HG03095 (cell line): ENCODE data around the gene DCLK1.

Experiments
- ATAC-seq: cut with Tn5 transposase; IDR thresholded peaks from one replicate; pipeline ENCODE4 v1.9.1; 2021; ENCODE audit warnings: moderate library complexity; ENCODE audit not compliant: unreplicated experiment

Gene DCLK1

DNA sequence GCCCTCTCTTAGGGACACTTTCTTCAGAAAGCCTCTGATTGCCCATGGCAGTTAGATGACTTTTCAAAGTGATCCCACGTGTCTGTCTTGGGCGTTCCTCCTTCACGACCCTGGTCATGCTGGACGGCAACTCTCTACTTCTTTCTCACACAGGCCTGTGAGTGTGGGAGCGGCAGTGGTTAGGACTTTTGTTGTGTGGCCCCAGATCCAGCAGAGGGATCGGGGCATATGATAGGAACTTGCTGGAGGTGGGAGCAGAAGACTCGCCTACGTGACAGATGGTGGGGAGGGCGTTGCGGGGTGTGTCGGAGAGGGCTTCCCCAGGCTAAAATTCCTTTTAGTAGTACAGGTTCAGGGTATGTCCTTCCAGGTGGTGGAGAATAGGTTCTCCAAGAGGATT, 365.2 kb downstream of the DCLK1 start:
- no peak for ATAC-seq

DNA sequence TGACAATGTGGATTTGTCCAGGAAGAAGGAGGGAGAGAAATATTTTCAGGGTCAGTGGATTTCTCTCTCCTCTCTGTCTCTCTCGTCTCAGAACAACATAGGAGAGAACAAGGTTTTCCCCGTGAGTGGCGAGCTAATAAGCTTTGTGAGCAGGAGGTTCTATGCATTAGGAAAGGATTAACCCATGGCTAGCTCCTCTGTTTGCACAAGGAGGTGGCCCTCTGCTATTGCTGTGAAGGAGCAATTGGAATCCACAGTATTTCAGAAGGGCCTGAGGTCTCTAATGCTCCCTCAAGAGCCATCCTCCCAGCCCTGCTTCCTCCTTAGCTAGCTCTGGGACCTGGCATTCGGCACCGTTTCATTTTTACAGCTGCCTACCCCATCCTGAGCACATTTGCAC, 365.8 kb downstream of the DCLK1 start:
- no peak for ATAC-seq

DNA sequence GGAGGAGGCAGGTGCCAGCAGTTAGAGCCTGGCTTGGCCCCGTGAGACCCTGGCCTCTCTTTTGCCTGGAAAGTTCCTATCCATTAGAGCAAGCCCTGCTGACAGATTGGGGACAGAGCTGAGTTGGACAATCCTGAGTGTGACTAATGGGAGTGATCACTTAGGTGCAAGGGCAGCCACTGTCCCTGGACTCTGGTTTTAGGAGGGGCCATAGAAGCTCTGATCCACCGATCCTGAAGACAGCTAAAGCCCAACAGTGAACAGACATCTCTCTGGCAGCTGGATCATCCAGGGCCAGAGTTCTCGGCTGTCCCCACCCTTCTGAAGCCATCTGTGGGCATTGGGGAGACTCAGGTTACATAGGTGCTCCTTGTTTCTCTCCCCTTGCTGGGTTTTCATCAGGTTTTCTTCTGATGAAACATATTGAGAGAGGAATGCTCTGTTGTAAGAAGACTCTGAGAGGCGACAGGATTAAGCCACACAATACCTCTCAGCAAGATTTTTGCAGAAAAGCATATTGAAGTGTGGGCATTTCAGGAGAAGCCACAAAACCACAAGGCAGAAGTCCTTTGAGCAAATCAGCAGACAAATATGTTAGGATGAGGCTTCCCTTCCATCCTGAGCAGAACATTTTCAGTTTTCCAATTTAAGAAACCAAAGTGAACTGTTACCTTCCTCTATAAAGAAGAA, 366.7 kb downstream of the DCLK1 start:
- ATAC-seq: no peak

DNA sequence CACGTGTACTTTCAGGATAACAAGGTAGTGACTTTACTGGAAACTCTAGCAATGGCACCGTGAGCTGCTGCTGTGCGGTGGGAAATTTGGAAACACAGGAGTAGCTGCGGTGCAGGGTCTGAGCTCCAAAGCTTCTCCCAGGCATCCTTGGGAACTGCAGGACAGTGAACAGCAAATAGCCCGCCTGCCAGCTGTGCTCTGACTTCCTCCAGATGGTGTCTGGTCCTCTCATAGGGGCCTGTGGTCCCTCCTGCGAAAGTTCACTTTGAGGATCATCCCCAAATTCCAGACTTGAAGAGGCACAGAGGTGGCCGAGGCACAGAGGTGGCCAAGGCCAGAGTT, 367.4 kb downstream of the DCLK1 start:
- ATAC-seq: no peak

DNA sequence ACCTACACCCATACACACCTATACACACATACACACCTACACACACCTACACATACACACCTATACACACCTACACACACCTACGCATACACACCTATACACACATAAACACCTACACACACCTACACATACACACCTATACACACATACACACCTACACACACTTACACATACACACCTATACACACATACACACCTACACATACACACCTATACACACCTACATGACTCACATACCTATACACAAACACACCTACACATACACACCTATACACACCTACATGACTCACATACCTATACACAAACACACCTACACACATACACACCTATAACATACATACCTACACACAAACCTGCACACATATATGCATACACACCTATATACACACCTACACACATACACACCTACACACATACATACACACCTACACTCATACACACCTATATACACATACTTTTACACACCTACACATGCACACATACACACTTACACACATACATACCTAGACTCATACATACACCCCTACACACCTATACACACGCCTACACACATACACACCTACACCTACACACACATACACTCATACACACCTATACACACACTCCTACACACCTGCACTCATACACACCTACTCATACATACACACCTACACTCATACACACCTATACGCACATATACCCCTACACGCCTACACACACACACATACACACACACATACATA, 368.0 kb downstream of the DCLK1 start:
- no peak for ATAC-seq

DNA sequence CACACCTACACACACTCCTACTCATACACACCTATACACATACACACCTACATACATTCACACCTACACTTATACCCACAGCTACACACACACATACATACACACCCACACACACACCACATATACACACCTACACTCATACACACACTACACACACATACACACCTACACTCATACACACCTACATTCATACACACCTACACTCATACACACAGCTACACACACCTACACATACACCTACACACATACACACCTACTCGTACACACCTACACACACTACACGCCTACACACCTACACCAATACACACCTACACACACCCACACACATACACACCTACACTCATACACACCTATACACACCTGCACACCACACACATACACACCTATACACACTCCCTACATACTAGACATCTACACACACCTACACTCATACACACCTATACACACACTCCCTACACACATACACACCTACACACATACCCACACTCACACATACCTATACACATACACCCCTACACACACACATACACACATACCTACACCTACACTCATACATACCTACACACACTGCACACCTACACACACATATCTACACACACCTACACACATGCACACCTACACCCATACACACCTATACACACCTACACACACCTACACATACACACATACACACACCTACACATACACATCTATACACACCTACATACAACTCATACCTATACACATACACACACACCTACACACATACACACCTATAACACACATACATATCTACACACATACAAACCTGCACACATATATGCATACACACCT, 369.5 kb downstream of the DCLK1 start:
- ATAC-seq: no peak

DNA sequence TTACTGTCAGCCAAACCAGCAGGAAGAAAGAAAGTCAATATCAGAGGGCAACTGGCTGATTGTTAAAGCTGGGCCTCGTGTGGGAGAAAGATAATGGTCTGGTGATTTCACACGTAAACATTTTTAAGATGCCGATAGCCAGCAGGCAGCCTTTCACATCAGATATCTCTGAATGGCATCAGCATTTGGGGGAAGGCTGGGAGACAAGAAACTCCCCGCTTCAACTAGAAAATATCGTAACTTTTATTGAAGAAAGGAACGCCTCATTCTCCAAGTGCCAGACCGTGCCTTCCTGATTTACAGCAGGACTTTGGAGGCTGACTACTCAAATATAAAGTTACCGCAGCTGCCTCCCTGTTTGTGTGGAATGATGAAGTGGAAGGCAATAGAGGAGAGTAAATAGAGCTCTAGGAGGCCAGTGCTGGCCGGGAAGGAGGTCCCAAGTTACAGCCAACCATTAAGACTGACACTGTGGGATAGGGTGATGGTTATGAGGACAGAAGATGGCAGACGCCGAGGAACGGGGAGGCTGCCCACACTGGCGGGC, 370.4 kb downstream of the DCLK1 start:
- no peak for ATAC-seq

DNA sequence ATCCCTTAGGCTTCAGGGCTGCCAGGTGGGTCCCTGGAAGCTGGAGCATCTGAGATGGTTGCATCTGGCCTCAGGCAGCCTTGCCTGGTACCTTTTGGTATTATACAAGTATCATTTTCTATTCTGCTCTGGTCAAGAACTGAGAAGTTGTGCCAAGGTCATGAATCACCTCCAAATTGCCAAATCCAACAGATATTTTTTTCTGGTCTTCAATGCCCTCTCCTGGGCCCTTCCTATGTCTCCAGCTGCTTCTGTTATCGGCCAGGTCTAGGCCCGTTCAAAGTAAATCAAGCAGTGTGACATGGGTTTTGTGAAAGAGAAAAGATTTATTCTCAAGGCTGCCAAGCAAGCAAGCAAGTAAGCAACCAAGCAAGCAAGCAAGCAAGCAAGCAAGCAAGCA, 383.6 kb downstream of the DCLK1 start:
- no peak for ATAC-seq

DNA sequence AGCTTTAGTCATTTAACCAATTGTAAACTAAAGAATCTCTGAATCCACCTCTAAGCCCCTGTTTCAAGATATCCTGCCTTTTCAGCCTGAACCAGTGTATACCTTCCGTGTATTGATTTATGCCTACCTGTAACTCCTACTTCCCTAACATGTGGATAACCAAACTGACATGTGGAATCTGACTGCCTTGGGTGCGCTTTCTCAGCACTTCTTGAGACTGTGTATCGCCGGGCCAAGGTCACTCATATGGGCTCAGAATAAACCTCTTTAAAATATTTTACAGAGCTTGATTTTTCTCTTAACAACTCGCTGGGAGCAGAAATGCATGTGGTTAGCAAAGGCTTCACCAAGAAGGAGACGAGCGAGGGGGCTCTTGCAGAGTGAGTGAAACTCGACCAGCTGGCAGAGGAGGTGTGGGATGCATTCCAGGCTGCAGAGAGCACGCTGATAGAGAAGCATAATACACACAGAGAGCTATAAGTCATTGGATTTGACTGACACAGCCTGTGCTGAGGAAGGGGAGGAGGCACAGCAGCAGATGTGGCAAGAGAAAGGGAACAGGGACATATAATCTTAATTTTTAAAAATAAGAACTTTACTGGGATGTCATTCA, 386.5 kb downstream of the DCLK1 start:
- ATAC-seq: no peak

DNA sequence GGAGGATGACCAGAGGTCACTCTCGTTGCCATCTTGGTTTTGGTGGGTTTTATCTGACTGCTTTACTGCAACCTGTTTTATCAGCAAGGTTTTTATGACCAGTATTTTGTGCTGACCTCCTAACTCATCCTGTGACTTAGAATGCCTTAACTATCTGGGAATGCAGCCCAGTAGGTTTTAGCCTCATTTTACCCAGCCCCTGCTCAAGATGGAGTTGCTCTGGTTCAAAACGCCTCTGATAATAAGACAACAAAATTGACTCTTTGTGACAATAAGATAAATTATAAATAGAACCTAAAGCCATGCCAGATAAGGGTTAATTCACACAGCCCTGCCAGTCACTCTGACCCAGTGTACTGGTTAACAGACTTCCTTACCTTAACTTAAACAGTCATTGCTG, 387.0 kb downstream of the DCLK1 start:
- ATAC-seq: no peak

DNA sequence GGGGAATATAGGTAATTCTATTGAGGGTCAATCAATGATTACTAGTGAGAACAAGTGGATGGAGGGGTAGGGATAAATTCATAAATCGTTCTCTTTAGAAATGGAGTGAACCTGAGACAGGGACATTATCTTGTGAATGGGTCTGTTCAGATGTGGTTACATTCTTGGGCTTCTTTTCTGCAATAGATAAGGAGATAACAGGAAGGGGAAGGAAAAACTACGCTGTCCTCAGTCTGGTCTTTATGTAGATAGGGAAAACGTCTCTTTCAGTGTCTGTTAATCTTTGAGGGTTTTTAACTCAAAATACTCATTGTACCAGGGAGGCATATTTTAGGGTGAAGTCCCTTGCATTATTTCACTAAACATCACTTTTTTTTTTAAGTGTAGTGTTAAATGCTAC, 388.0 kb downstream of the DCLK1 start:
- no peak for ATAC-seq

DNA sequence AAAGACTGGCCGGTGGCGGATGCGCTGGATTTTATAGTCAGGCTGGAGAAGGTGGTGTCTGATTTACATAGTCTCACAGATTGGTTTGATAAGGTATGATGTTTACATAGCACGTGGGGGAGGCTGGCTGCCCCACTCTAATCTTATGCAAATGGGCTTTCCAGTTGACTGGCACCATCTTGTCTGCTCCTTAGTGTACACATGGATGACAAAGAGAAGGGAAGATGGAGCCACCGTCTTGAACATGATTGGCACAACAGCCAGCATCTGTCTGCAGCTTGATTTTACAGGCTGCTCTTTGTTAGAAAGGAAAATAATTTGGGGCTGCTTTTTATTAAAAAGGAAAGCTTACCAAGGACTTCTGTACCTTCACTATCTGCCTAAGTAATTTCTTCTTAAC, 389.5 kb downstream of the DCLK1 start:
- no peak for ATAC-seq

DNA sequence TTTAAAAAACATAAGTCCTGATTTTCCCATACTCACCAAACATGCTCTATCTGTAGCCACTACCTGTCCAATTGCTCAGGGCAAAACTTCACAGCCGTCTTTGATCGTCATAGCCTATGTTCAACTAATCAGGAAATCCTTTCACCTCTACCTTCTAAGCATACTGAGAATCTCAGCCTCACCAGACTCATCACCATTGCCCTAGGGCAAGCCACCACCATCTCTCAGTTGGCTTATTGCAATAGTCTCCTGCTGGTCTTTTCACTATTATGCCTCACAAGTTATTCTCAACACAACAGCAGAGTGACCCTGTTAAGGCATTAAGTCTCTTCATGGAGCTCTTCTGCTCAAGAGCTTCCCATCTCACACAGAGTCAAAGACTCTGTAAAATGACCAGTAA, 394.3 kb downstream of the DCLK1 start:
- ATAC-seq: no peak

DNA sequence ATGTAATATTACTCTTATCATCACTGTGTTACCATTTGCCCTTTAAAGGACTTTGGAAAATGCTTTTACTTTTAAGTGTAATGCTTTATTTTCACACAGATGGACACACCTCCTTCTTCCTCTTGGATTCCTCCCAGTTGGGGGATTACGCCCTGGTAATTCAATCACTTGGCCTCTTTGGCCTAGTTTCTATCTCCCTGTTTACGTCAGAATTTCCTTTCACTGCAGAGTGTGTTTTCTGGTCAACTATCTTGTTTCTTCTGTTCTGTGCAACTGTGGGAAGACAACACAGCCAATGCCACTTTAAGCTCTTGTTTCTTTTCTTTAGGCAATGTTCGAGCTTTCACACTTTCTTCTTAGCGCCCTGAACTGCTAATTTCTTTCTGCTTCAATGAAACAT, 397.4 kb downstream of the DCLK1 start:
- ATAC-seq: no peak

DNA sequence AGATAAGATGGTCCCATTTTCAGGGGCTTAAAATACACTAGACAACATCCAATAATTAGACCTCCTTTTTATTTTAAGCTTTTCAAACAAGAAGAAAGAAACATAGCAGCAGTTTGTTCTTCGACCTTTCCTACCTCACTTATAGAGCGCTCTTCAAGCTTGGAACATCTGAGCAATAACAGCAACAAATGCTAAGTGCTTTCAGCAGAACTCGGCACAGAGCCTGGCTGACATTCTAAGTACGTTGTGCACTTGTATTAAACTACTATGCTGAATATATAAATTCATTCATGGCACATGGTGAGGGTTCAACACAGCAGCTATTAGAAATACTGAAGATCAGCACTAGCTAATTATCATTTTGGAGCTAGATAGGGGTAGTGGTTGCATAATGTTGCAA, 398.6 kb downstream of the DCLK1 start:
- ATAC-seq: no peak

DNA sequence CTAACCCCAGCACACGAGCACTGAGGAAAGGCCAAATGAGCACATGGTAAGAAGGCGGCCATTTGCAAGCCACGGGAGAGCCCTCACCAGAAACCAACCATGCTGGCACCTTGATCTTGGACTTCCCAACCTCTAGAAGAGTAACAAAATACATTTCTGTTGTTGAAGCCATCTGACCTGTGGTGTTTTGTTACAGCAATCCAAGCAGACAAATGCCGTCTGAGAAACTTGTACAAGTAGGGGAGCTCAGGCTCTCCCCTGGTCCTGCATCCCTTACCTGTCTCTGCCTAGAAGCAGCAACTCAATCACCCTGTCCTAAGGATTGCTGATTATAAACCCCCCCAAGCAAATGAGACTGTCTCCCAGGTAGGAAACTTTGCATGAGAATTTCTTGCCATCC, 399.7 kb downstream of the DCLK1 start:
- no peak for ATAC-seq

DNA sequence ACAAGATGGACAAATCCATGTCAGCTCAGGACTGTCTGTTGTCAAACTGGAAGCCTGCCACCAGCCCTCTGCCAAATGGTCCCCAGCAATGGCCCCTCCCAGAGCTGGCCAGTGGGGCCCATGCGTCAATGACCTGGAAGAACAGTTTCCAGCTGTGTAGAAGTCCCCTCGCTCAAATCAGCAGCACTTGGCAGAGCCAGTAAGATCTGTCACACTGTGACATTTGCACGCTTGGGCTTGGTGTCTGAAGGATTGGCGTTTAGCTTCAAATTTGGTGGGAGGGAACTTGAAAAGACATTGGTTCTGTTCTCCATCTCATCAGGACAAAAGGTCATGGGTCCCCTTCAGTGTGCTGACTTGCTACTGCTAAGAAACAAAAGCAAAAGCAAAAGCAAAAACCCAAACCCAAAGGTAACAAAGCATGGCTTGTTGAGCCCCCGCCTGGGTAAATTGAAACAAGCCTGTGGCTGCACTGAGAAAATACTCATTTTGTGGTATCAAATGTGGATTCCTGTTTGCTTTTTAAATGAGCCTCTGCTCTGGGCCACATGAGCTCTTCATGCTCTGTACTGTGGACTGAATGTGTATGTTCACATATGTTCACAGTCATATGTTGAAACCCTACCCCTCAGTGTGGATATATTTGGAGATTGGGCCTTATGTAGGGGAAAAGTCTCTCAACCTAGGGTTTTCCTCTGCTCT, 401.1 kb downstream of the DCLK1 start:
- ATAC-seq: peak; percentile 62

DNA sequence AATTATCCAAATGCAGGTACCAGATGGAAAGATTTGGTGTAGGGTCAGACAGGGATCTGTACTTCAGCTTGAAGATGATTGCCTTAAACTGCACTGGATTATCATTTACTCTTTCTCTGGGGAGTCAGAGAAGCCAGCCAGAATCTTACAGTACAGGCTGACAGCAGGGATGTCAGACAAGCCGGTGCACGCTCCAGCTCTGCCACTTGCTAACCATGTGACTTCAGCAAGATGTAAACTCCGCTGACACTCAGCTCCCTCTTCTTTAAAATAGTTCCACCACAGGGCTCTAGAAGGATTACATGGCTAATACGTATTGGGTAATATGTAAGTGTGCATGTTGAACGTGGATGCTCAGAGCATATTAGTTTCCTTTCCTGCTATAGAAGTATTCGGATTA, 403.3 kb downstream of the DCLK1 start:
- no peak for ATAC-seq

DNA sequence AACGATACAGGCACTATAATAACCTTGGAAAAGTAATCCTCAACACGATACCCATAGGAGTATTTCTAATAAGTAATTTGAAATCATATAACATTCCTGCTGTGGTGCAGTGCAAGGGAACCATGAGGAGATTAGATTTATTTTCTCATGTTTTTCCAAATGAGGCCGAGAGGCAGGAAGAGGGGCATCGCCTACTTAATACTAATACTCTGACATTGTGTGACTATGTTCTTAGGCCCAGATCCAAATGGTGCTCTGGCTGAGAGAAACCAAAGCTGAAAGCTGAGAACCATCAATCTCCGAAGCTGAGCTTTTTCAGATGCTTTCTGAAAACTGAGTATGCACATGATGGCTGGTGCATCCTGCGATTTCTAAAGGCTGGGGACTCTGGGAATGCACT, 406.7 kb downstream of the DCLK1 start:
- no peak for ATAC-seq

DNA sequence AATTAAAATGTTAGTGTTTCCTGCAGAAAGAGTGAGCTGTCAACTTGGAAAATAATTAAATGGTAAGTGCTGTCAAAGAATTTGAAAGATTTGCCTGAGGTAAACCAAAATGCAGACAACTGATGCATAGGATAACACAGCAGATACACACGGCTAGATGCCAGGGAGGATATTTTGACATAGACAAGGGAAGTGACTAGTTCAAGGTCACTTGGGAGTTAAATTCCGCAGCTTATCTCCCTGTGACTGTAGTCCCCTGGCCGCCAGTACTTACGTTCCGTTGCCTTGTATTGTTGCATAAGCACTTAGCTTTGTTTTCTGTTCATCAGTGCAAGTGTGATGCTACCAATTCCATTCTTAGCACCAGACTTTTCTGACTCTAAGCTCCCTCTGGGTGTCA, 407.4 kb downstream of the DCLK1 start:
- no peak for ATAC-seq

DNA sequence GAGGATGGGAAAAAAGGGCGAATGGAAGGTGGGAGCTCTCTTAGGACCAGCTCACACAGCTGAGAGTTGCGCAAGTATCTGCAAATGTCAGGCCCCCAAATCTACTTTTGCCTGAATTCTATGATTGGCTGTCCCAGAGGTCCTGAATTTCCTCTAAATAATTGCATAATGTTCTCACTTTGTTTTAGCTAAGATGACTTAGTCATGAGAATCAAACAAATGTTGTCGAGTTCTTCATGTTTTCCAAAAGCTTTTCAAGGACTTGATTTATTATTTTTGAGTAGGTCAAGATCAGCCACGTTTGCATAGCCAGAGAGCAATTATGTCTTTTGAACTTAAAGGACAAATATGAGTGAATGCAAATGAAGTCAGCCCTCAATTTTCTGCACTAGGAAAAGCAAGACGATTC, 408.1 kb downstream of the DCLK1 start:
- no peak for ATAC-seq
